Muscle layer of duodenum (tissue), 2 donors: Measurements from ENCODE around the gene TRMT10C.
"Not testable (repeated sequence)": the region's sequence is repeated elsewhere in the genome, so short reads cannot be mapped to it uniquely, and the experiment has no call there.

Source experiments
- H3K27ac ChIP-seq: one replicate; pipeline ENCODE4 v1.7.0; 2013; ENCODE audit warnings: mild to moderate bottlenecking, low read length
- H3K27me3 ChIP-seq: one replicate; pipeline ENCODE4 v1.7.0; 2013; ENCODE audit warnings: low read depth, mild to moderate bottlenecking, control low read depth, low read length
- H3K36me3 ChIP-seq, 2 donors: one replicate each; pipeline ENCODE4 v1.7.0; 2013; ENCODE audit warnings: low read length in 2 of 2, control low read depth in 1 of 2, mild to moderate bottlenecking in 1 of 2; ENCODE audit not compliant: insufficient read depth in 2 of 2, control insufficient read depth in 1 of 2
- H3K4me1 ChIP-seq, 2 donors: one replicate each; pipeline ENCODE4 v1.7.0; 2013; ENCODE audit warnings: low read length in 2 of 2, mild to moderate bottlenecking in 2 of 2, control low read depth in 1 of 2, moderate library complexity in 1 of 2; ENCODE audit not compliant: insufficient read depth in 2 of 2, control insufficient read depth in 1 of 2
- H3K4me3 ChIP-seq, 2 donors: one replicate each; pipeline ENCODE4 v1.7.0; 2013; ENCODE audit warnings: low read length in 2 of 2, low read depth in 1 of 2, mild to moderate bottlenecking in 1 of 2
- H3K9me3 ChIP-seq, 2 donors: one replicate each; pipeline ENCODE4 v1.7.0; 2013; ENCODE audit warnings: low read length in 2 of 2, control low read depth in 1 of 2, mild to moderate bottlenecking in 1 of 2; ENCODE audit not compliant: control insufficient read depth in 1 of 2
- donor health status: healthy.

TRMT10C gene

DNA sequence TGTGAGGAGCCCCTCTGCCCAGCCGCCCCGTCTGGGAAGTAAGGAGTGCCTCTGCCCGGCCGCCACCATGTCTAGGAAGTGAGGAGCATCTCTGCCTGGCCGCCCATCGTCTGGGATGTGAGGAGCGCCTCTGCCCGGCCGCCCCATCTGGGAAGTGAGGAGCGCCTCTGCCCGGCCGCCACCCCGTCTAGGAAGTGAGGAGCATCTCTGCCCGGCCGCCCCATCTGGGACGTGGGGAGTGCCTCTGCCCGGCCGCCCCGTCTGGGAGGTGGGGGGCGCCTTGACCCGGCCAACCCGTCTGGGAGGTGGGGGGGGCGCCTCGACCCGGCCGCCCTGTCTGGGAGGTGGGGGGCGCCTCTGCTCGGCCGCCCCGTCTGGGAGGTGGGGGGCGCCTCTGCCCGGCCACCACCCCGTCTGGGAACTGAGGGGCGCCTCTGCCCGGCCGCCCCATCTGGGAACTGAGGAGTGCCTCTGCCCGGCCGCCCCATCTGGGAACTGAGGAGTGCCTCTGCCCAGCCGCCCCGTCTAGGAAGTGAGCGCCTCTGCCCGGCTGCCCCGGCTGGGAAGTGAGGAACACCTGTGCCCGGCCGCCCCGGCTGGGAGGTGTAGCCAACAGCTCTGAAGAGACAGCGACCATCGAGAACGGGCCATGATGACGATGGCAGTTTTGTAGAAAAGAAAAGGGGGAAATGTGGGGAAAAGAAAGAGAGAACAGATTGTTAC is 10.1 kb upstream of the TRMT10C start:
- H3K9me3 ChIP-seq, H3K36me3 ChIP-seq, H3K4me1 ChIP-seq, H3K4me3 ChIP-seq, H3K27me3 ChIP-seq, H3K27ac ChIP-seq: not testable (repeated sequence)

DNA sequence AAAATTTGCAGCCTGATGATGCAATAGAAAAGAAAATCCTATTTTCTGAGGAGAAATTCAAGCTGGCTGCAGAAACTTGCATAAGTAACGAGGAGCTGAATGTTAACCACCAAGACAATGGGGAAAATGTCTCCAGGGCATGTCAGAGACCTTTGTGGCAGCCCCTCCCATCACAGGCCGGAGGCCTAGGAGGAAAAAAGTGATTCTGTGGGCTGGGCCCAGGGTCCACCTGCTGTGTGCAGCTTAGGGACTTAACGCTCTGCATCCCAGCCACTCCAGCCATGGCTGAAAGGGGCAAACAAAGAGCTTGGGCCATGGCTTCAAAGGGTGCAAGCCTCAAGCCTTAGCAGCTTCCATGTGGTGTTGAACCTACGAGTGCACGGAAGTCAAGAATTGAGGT is 8.3 kb upstream of the TRMT10C start:
- not testable (repeated sequence) for H3K27ac ChIP-seq, H3K36me3 ChIP-seq, H3K27me3 ChIP-seq, H3K4me1 ChIP-seq, H3K9me3 ChIP-seq, H3K4me3 ChIP-seq

DNA sequence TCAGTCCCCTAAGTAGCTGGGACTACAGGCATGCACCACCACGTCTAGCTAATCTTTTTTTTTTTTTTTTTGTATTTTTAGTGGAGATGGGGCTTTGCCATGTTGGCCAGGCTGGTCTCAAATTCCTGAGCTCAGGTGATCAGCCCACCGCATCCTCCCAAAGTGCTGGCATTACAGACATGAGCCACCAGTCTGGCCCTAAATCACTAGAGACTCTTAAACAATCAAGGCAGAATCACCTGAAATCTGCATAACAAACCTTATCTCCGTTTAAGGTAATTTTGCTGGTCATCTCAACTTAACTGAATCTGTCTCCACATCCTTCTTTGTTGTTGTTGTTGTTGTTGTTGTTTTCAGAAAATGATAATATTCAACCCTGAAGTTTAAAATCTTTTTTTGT is 5.6 kb upstream of the TRMT10C start:
- no peak overlapping the region for H3K27ac ChIP-seq
- no peaks in the 10 kb centered on the region for H3K36me3 ChIP-seq
- no peaks in the 10 kb centered on the region for H3K27me3 ChIP-seq

DNA sequence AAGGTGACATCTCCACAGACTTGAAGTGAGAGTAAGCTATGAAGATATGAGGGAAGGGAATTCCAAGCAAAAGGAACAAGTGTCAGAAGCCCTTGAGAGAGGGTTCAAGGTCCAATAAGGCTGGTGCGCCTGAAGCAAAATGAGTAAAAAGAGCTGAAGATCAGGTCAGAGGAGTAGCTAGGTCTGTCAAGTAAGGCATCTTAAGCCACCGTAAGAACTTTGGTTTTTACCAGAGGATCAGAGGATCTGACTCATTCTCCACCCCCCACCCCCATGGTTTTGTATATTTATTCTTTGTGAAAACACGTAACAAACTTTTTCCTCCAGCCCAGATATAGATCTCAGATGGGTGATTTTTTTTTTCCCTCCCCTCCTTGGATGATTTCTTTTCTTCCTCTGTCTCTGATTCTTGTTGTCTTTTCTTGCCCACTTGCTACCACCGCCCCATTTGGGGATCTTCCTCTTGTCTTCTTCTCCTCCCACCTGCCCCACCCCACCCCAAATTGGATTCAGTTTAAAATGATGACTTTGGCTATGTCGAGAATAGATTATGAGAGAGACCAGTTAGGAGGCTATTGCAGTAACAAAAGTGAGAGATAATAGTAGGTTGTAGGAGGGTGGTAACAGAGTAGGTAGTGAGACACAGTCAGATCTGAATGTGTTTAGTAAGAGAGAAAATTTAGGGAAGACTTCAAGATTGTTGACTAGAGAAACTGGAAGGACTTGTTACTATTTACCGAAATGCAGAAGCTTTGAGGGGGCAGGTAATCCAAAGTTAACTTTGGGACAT is 6.1 kb downstream of the TRMT10C start:
- Histone ChIP-seq H3K9me3 (no peaks in the 10 kb centered on the region), H3K27me3 (no peaks in the 10 kb centered on the region), H3K27ac (no peak overlapping the region), H3K36me3 (peaks cover 18 to 23% of the 10 kb centered on the region in 2 donors), H3K4me1 (peaks cover 5 to 29% of the 10 kb centered on the region in 2 donors), H3K4me3 (no peak overlapping the region)

More for the DNA sequence above, 5.6 kb upstream of the TRMT10C start:
- Histone ChIP-seq H3K4me1 (no peaks in the 10 kb centered on the region), H3K4me3 (no peak overlapping the region), H3K9me3 (no peaks in the 10 kb centered on the region)

DNA sequence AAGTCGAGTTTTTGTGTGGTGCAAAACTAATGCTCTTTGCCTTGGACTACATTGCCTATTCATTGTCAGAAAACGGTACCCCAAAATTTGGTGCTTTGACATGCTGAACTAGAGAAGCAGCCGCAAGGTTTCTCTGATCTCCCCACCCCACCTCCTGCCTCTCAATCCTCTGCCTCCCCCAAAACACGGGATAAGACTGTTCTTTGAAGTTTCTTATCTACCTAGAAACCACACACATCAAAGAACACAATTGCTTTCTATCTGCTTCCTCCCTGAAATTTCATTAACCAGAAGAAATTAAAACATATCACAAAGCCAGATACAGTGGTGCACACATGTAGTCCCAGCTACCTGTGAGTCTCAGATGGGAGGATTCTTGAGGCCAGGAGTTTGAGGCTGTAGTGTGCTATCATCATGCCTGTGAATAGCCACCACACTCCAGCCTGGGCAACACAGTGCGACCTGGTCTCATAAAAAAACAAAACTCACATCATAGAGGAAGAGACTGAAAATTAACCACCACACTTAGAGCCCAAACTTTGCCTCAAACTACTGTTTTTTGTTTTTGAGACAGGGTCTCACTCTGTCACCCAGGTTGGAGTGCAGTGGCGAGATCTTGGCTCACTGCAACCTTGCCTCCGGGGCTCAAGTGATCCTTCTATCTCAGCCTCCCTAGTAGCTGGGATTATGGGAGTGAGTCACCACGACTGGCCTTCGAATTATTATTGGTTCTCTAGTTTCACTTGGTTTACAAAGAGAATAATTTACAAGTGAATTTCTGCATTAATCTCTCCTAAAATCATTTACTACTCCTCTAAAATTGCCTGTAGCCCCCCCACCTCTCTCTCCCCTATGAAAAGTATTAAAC is 9.6 kb downstream of the TRMT10C start:
- no peak overlapping the region for H3K4me3 ChIP-seq
- H3K4me1 ChIP-seq, result peaks cover 8 to 12% of the 10 kb centered on the region in 2 donors
- no peaks in the 10 kb centered on the region for H3K27me3 ChIP-seq
- no peaks in the 10 kb centered on the region for H3K9me3 ChIP-seq
- peaks cover 8 to 19% of the 10 kb centered on the region in 2 donors for H3K36me3 ChIP-seq
- H3K27ac ChIP-seq, result no peak overlapping the region

DNA sequence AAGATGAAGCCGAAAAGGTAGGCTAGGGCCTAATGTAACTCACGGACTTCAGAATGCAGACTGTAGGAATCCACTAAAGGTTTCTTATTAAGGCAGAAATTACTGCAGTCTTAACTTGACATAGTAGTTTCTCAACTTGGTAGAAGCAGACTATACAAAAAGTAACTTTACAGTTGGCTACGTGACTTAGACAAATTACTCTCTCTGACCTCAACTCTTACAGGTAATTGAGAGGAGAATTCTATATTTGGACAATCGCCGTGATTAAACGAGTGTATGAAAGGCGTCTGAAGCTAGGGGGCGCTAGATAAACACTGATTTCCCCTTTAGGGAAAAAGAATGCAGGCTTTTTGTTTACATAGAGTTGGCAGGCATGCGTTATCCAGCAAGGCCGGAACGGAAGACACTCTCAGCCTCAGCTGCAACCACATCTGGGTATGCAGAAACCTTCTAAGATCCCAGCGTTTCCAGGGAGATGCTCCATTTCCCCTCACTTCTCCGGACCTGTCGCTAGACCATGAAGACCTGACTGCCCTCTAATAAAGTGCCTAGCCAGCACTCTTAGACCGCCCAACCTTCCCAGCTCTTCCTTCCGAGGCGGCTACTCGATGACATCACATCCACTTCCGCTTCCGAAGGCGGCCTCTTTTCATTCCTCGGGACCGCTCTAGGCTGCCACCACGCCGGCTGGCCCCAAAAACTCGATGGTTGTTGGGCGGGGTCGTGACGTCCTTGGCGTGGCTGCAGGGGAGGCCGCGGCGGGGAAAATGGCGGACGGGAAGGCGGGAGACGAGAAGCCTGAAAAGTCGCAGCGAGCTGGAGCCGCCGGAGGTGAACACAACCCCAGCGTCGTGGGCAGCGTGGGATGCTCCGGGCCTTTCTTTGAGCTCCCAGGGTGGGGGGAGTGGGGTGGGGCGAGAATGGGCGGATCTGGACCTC is 12.1 kb downstream of the TRMT10C start, which contains the start of gene PCNP:
Gene PCNP (plus strand): TSS at position 732 of the 939 bp plus-strand sequence. CDS start 36 bp downstream, at position 768.
- Histone ChIP-seq H3K36me3 (peaks cover 0 to 13% of the 10 kb centered on the region in 2 donors), H3K27me3 (no peaks in the 10 kb centered on the region), H3K4me3 (peak within 1 kb of the TSS; percentile 86 to 98), H3K27ac (peak within 1 kb of the TSS; percentile 99), H3K4me1 (peaks cover 21 to 24% of the 10 kb centered on the region in 2 donors), H3K9me3 (no peaks in the 10 kb centered on the region)

DNA sequence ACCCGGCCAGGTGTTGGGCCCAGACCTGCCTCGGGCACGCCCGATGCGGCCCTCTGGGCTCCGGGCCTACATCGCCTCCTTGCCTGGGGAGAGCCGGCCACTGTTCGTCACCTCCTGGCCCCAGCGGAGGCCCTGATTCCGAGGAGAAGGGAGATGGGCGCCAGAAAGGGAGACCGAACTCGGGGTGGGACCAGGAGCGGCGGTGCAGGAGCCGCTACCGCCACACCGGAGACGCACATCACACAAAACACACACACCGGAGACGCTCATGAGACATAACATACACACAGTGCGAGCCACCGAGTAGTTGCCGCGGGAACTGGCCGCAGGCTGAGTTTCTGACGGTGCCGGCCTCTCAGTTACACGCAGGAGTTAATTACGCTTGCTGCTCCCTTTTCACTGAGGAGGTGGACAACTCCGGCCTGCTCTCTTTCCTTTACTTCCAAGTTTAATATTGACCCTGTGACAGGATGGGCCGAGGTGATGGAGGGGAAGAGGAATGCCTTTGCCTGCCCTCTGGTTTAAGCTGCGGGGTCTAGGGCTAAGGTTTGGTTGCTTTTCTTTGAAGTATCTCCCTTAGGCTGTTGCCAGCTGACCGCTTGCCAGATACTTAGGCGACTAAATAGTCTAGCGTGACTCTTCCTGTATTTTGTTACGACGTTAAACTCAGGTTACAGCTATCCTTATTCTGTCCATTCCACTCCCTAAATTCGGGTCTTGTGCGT is 12.9 kb downstream of the TRMT10C start:
- peaks cover 24 to 32% of the 10 kb centered on the region in 2 donors for H3K4me1 ChIP-seq
- no peaks in the 10 kb centered on the region for H3K9me3 ChIP-seq
- peak overlapping the region; percentile 86 to 98 for H3K4me3 ChIP-seq
- peaks cover 0 to 14% of the 10 kb centered on the region in 2 donors for H3K36me3 ChIP-seq
- H3K27ac ChIP-seq, result peak overlapping the region; percentile 99
- no peaks in the 10 kb centered on the region for H3K27me3 ChIP-seq

DNA sequence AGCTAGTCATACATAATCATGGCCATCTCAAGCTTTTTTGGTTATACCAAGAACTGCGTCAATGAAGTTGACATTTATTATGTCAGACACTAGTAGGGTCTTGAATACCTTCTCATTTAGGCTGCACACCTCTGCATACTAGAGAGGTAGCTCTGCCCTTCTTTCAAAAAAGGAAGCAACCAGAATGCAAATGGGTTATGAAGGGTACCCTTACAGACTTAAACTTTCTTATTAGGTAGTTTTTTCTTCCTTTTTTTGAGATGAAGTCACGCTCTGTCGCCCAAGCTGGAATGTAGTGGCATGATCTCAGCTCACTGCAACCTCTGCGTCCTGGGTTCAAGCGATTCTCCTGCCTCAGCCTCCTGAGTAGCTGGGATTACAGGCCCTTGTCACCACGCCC is 15.6 kb downstream of the TRMT10C start:
- H3K4me1 ChIP-seq, result peaks cover 24 to 45% of the 10 kb centered on the region in 2 donors
- peaks cover 0 to 18% of the 10 kb centered on the region in 2 donors for H3K36me3 ChIP-seq
- no peaks in the 10 kb centered on the region for H3K9me3 ChIP-seq
- H3K27ac ChIP-seq, result no peak overlapping the region
- H3K4me3 ChIP-seq, result no peak overlapping the region
- H3K27me3 ChIP-seq, result no peaks in the 10 kb centered on the region

DNA sequence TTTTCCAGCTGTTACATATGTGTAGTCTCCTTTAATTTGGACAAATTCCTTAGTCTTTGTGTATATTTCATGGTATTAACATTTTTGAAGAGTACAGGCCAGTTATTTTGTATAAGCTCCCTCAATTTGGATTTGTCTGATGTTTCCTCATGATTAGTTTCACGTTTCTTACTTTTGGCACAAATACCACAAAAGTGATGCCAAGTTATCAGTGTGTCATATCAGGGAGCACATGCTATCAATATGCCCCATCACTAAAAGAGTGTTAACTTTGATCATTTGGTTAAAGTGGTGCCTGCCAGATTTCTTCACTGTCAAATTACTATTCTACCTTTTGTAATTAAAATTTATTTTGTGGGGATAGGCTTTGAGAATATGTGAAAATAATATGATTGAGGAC is 26.9 kb downstream of the TRMT10C start:
- Histone ChIP-seq H3K9me3 (no peaks in the 10 kb centered on the region), H3K4me3 (no peak overlapping the region), H3K36me3 (peaks cover 20 to 31% of the 10 kb centered on the region in 2 donors), H3K27ac (no peak overlapping the region), H3K4me1 (peaks cover 0 to 3% of the 10 kb centered on the region in 2 donors), H3K27me3 (no peaks in the 10 kb centered on the region)

DNA sequence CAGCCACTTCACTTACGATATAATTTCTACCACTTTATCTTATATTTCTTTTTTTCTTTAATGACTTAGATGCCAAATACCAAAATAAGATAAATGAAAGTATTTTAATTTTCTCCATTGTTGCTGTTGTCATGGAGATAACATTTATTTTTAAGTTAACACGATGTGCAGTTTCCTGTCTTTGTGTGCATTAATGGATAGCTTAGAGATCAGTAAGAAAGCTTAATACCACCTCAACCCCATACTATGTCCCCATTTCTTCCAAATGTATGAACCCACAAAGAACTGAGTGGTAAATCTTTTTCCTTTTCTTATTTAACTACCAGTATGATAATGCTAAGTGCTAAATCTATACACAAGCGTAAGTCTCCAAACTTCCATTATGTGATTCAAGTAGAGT is 29.4 kb downstream of the TRMT10C start:
- Histone ChIP-seq H3K27ac (no peak overlapping the region), H3K9me3 (no peaks in the 10 kb centered on the region), H3K27me3 (no peaks in the 10 kb centered on the region), H3K4me3 (no peak overlapping the region), H3K4me1 (no peaks in the 10 kb centered on the region), H3K36me3 (peaks cover 26 to 31% of the 10 kb centered on the region in 2 donors)
